ENCODE measurements around the gene HRH3. TPM values are rescaled to one million over a fixed set of nuclear protein-coding genes. Genes with fewer than 3 reads are reported as not detected.

Gene HRH3
- total RNA-seq, 1 experiment from 2014 or later = 1.8 TPM

- no peak overlapping the region for H2AFZ ChIP-seq (ENCODE audit: low read length)
- Mint-ChIP-seq H3K36me3 (ENCODE audit: insufficient read depth in 1 of 3, low read depth in 3 of 3) (no peaks in the 10 kb centered on the region), H3K9me3 (no peaks in the 10 kb centered on the region), H3K4me3 (no peak overlapping the region), H3K4me1 (peaks cover 2% of the 10 kb centered on the region in 2 experiments; a peak in 2 of 4 replicates), H3K27me3 (ENCODE audit: low read depth) (peaks cover 48% of the 10 kb centered on the region), H3K27ac (no peak overlapping the region)
- H2BK20ac ChIP-seq (ENCODE audit: low read depth, low read length, poor library complexity, severe bottlenecking) = no peak overlapping the region
- no peak overlapping the region for H3K9ac ChIP-seq (ENCODE audit: extremely low read depth, insufficient read length, low read length)
- no peak overlapping the region for H4K8ac ChIP-seq (replicated peaks; ENCODE audit: insufficient read length, low read depth, low read length)
- no peak overlapping the region for H2AK5ac ChIP-seq (ENCODE audit: insufficient read length, low read length)
- no peak overlapping the region for H4K91ac ChIP-seq (ENCODE audit: insufficient read length, low read depth, low read length)
- H2BK5ac ChIP-seq (ENCODE audit: insufficient read length, low read length) = no peak overlapping the region
- no peak overlapping the region for H4K5ac ChIP-seq (ENCODE audit: insufficient read length, low read depth, low read length)
- H3K79me2 ChIP-seq (ENCODE audit: insufficient read depth, low read length) = no peaks in the 10 kb centered on the region
- no peaks in the 10 kb centered on the region; the same call in 1 of the 2 replicates for H3K27me3 ChIP-seq (ENCODE audit: insufficient read depth, low read length)
- WGBS (ENCODE audit: extremely low coverage, insufficient read length, low lambda C conversion rate) = no CpG with 5 or more reads among the region's 24 CpGs
- H2BK120ac ChIP-seq (ENCODE audit: low read depth, low read length, poor library complexity, severe bottlenecking) = no peak overlapping the region
- no peak overlapping the region for H3K18ac ChIP-seq (ENCODE audit: insufficient read length, low read depth, low read length)
- TF ChIP-seq CTCF (conservative IDR thresholded peaks at IDR 0.05) = no peak
- no peak overlapping the region for H3K4me2 ChIP-seq (ENCODE audit: insufficient read depth, insufficient read length, low read length)
- no peak overlapping the region for H3K23ac ChIP-seq (ENCODE audit: insufficient read length, low read depth, low read length)
- H3K14ac ChIP-seq (ENCODE audit: insufficient read depth, low read length) = no peak overlapping the region
- H3K23me2 ChIP-seq (ENCODE audit: insufficient read length, low read depth, low read length, poor library complexity, severe bottlenecking) = no peaks in the 10 kb centered on the region
- H3K56ac ChIP-seq (ENCODE audit: insufficient read length, low read depth, low read length) = no peak overlapping the region
- no peaks in the 10 kb centered on the region for H4K20me1 ChIP-seq (ENCODE audit: control insufficient read depth, insufficient read depth, insufficient read length)
- H2BK12ac ChIP-seq (ENCODE audit: insufficient read length, low read depth, low read length) = no peak overlapping the region
- no peak overlapping the region for H2BK15ac ChIP-seq (ENCODE audit: low read depth, low read length)
- H3K4ac ChIP-seq (ENCODE audit: low read depth, low read length) = no peak overlapping the region
- no peak overlapping the region for H3T11ph ChIP-seq (ENCODE audit: low read length)
- no peak overlapping the region for H3K27ac ChIP-seq (ENCODE audit: insufficient read length, low read depth, low read length)
- H3K4me1 ChIP-seq (ENCODE audit: insufficient read depth, low read length) = no peaks in the 10 kb centered on the region; the same call in 1 of the 2 replicates
- H3K79me1 ChIP-seq (ENCODE audit: insufficient read depth, low read depth, low read length, poor library complexity, severe bottlenecking) = no peaks in the 10 kb centered on the region
- no peaks in the 10 kb centered on the region for H3K9me3 ChIP-seq (ENCODE audit: control insufficient read depth, low read depth, low read length)
- no peak for DNase-seq
These were observed 6.9 kb upstream of the HRH3 start for GRCh38 chr20:62226707-62227590.
